ENCODE results near the gene ING2.
"Not testable (repeated sequence)": the region's sequence is repeated elsewhere in the genome, so short reads cannot be mapped to it uniquely, and the experiment has no call there.

ING2 gene

GRCh38 chr4:183504930-183505610, at the start of gene ING2:
Gene ING2, plus strand, starts transcription at chr4:183505058. Its CDS starts 138 bp downstream, at chr4:183505196.
- DNase-seq (ENCODE audit: low spot score), result peak; percentile 79

GRCh38 chr4:183455431-183456195, 49.2 kb upstream of the ING2 start:
- no peak for DNase-seq (ENCODE audit: low spot score)

GRCh38 chr4:183458005-183458404, 46.9 kb upstream of the ING2 start:
- no peak for DNase-seq (ENCODE audit: low spot score)

GRCh38 chr4:183463903-183464619, 40.8 kb upstream of the ING2 start:
- DNase-seq (ENCODE audit: low spot score), result not testable (repeated sequence)

- DNase-seq (ENCODE audit: low spot score), result not testable (repeated sequence)
Observed at GRCh38 chr4:183465879-183466278, 39.0 kb upstream of the ING2 start.

GRCh38 chr4:183467246-183467645, 37.6 kb upstream of the ING2 start:
- no peak for DNase-seq (ENCODE audit: low spot score)

GRCh38 chr4:183468210-183469095, 36.4 kb upstream of the ING2 start:
- DNase-seq (ENCODE audit: low spot score), result peak; percentile 27

GRCh38 chr4:183469285-183469684, 35.6 kb upstream of the ING2 start:
- no peak for DNase-seq (ENCODE audit: low spot score)

GRCh38 chr4:183469936-183470335, 34.9 kb upstream of the ING2 start:
- DNase-seq (ENCODE audit: low spot score), result no peak

GRCh38 chr4:183470821-183471220, 34.0 kb upstream of the ING2 start:
- no peak for DNase-seq (ENCODE audit: low spot score)

GRCh38 chr4:183471946-183472708, 32.7 kb upstream of the ING2 start:
- peak; percentile 85 for DNase-seq (ENCODE audit: low spot score)

- no peak for DNase-seq (ENCODE audit: low spot score)
Observed at GRCh38 chr4:183478123-183478522, 26.7 kb upstream of the ING2 start.

- DNase-seq (ENCODE audit: low spot score), result peak; percentile 21
Observed at GRCh38 chr4:183478926-183479325, 25.9 kb upstream of the ING2 start.

- not testable (repeated sequence) for DNase-seq (ENCODE audit: low spot score)
Observed at GRCh38 chr4:183482515-183483095, 22.3 kb upstream of the ING2 start.

GRCh38 chr4:183483997-183484396, 20.9 kb upstream of the ING2 start:
- no peak for DNase-seq (ENCODE audit: low spot score)

GRCh38 chr4:183485411-183486160, 19.3 kb upstream of the ING2 start:
- no peak for DNase-seq (ENCODE audit: low spot score)

GRCh38 chr4:183492791-183493222, 12.1 kb upstream of the ING2 start:
- DNase-seq (ENCODE audit: low spot score), result peak; percentile 73

GRCh38 chr4:183493246-183493645, 11.6 kb upstream of the ING2 start:
- no peak for DNase-seq (ENCODE audit: low spot score)

- DNase-seq (ENCODE audit: low spot score), result no peak
Observed at GRCh38 chr4:183495184-183495583, 9.7 kb upstream of the ING2 start.

GRCh38 chr4:183499389-183499788, 5.5 kb upstream of the ING2 start:
- no peak for DNase-seq (ENCODE audit: low spot score)

Measured in AG08395 (cell line).